A673 (cell line): ENCODE results near the gene CNNM3. TPM values are rescaled to one million over a fixed set of nuclear protein-coding genes. Genes with fewer than 3 reads are reported as not detected.

Source experiments
- Bru-seq: library from RNA; stranded (reverse); fragments of 400-500 nt; gene quantifications from one replicate; lab custom pipeline; 2021; lab: Mats Ljungman, UMichigan
- BruChase-seq, 2 experiments: library from RNA; stranded (reverse); fragments of 400-500 nt; gene quantifications; one replicate each; lab custom pipeline; 2021; lab: Mats Ljungman, UMichigan
- BruUV-seq: library from RNA; stranded (reverse); fragments of 400-500 nt; replicated peaks from 2 replicates; lab custom pipeline; 2021; lab: Mats Ljungman, UMichigan
- CTCF ChIA-PET: fragments of 300-600 bp; sonication (Branson Sonifier 250); formaldehyde crosslinking; loops from one replicate; lab custom pipeline; 2022; ENCODE audit warnings: antibody characterized with exemption; lab: Charles Lee
- POLR2A ChIA-PET: fragments of 300-600 bp; sonication (Branson Sonifier 250); formaldehyde crosslinking; loops from one replicate; lab custom pipeline; 2022; ENCODE audit warnings: antibody characterized with exemption; ENCODE audit not compliant: low non-redundant PET; lab: Charles Lee
- DNase-seq: peaks from one replicate; pipeline ENCODE4 v3.0.0-alpha.2; 2015; ENCODE audit warnings: low spot score
- H3K27ac ChIP-seq: fragments of 200-600 bp; sonication (generic); 2 replicates; pipeline ENCODE4 v1.5.1; 2016; ENCODE audit warnings: mixed run types, low read depth, mild to moderate bottlenecking, mixed read lengths, antibody characterized with exemption, low read length; ENCODE audit not compliant: poor library complexity, severe bottlenecking
- H3K27me3 ChIP-seq: fragments of 200-600 bp; sonication (generic); replicated peaks from 2 replicates; pipeline ENCODE4 v1.6.1; 2017; ENCODE audit warnings: mixed run types, low read depth, mild to moderate bottlenecking, mixed read lengths, antibody characterized with exemption, low read length; ENCODE audit not compliant: insufficient read depth, poor library complexity
- H3K36me3 ChIP-seq: fragments of 200-600 bp; sonication (generic); 2 replicates; pipeline ENCODE4 v1.6.1; 2016; ENCODE audit warnings: mixed run types, mild to moderate bottlenecking, mixed read lengths, antibody characterized with exemption, low read length; ENCODE audit not compliant: insufficient read depth, poor library complexity, severe bottlenecking
- H3K4me1 ChIP-seq: fragments of 200-600 bp; sonication (generic); 2 replicates; pipeline ENCODE4 v1.6.1; 2017; ENCODE audit warnings: mixed run types, mild to moderate bottlenecking, mixed read lengths, antibody characterized with exemption, low read length; ENCODE audit not compliant: insufficient read depth, poor library complexity, severe bottlenecking
- H3K4me3 ChIP-seq: fragments of 200-600 bp; sonication (generic); 2 replicates; pipeline ENCODE4 v1.5.1; 2016; ENCODE audit warnings: low read depth, mixed run types, mild to moderate bottlenecking, mixed read lengths, low read length; ENCODE audit not compliant: poor library complexity, severe bottlenecking
- H3K9me3 ChIP-seq: fragments of 200-600 bp; sonication (generic); 2 replicates; pipeline ENCODE4 v1.6.1; 2016; ENCODE audit warnings: mixed run types, low read depth, mild to moderate bottlenecking, mixed read lengths, antibody characterized with exemption, low read length; ENCODE audit not compliant: poor library complexity, severe bottlenecking
- CTCF ChIP-seq: fragments of 300-800, 200-600 bp; sonication (generic); conservative IDR thresholded peaks from 2 replicates; pipeline ENCODE4 v1.5.1; 2017; ENCODE audit warnings: low read depth, mild to moderate bottlenecking, antibody characterized with exemption, low read length, moderate library complexity, mixed read lengths
- EZH2 ChIP-seq: fragments of 200-600 bp; sonication (generic); IDR thresholded peaks from 2 replicates; pipeline ENCODE4 v1.6.1; 2017; ENCODE audit warnings: borderline replicate concordance, low read depth, mild to moderate bottlenecking, mixed read lengths, antibody characterized with exemption, low read length; ENCODE audit not compliant: poor library complexity, severe bottlenecking
- intact Hi-C: fragments of 100-400 bp; cut with micrococcal nuclease; formaldehyde crosslinking; loops from one replicate; pipeline ENCODE4 v1.10.0; 2022; ENCODE audit not compliant: unreplicated experiment
- long read RNA-seq: library from polyadenylated mRNA; stranded (forward); transcript quantifications from one replicate; pipeline ENCODE4 v2.0.0, GENCODE V29; 2022
- total RNA-seq: library from RNA; stranded (reverse); gene quantifications from 2 replicates; pipeline ENCODE4 v1.2.3, GENCODE V29; 2021

Gene CNNM3
- total RNA-seq, result 20.3 and 20.9 TPM in 2 replicates
- Bru-seq, nascent RNA, result percentile 59 among the genes with signal in this experiment
- BruChase-seq, experiment 1, labeled RNA remaining after a 2-hour chase, result percentile 66 among the genes with signal in this experiment
- percentile 70 among the genes with signal in this experiment for BruChase-seq, experiment 2, labeled RNA remaining after a 6-hour chase
- long read RNA-seq, transcript CNNM3-201 (8 exons, 3,447 nt), result major isoform, 20 of 27 reads
- long read RNA-seq, partial matches to known transcripts, result 2 of 27 reads
- long read RNA-seq, other reads (novel, unspliced or antisense), result 2 of 27 reads

GRCh38 chr2:96816127-96816835 is at the start of gene CNNM3:
Gene CNNM3, plus strand, starts transcription at chr2:96816268. Its CDS starts 10 bp downstream, at chr2:96816278.
- no peaks in the 10 kb centered on the region for H3K27me3 ChIP-seq
- BruUV-seq, result no TSS peak
- no peaks in the 10 kb centered on the region for H3K9me3 ChIP-seq
- DNase-seq, result peak; percentile 97
- TF ChIP-seq EZH2 (no peak), CTCF (peak; percentile 52)
- ChIA-PET POLR2A (interaction anchor here (0.6 kb wide), 1 partner anchor 47 kb away, joined by 13 read pairs; no protein-coding TSS in a partner anchor), CTCF (interaction anchor here (0.6 kb wide), 3 partner anchors 10 to 262 kb away, joined by 4 to 6 read pairs (median 4); no protein-coding TSS in a partner anchor)
- peaks cover 1% of the 10 kb centered on the region for H3K36me3 ChIP-seq
- H3K27ac ChIP-seq, result peak within 1 kb of the TSS; percentile 72
- H3K4me3 ChIP-seq, result peak within 1 kb of the TSS; percentile 83
- H3K4me1 ChIP-seq, result no peaks in the 10 kb centered on the region
- intact Hi-C loops, result loop anchor here (5.0 kb wide), 1 partner anchor 146 kb away; no protein-coding TSS in a partner anchor

GRCh38 chr2:96767135-96767871 is 48.8 kb upstream of the CNNM3 start:
- Histone ChIP-seq H3K9me3 (no peaks in the 10 kb centered on the region), H3K4me1 (peaks cover 8% of the 10 kb centered on the region), H3K4me3 (no peak overlapping the region), H3K36me3 (no peaks in the 10 kb centered on the region), H3K27ac (no peak overlapping the region), H3K27me3 (no peaks in the 10 kb centered on the region)
- BruUV-seq, result no TSS peak
- TF ChIP-seq EZH2 (no peak), CTCF (no peak)
- intact Hi-C loops, result loop anchor here (10.0 kb wide), 1 partner anchor 163 kb away; no protein-coding TSS in a partner anchor
- POLR2A ChIA-PET, result interaction anchor here (0.5 kb wide), 1 partner anchor 89 kb away, joined by 4 read pairs; no protein-coding TSS in a partner anchor
- CTCF ChIA-PET, result no interaction called here
- no peak for DNase-seq

- ChIA-PET POLR2A (interaction anchor here (0.5 kb wide), 1 partner anchor 90 kb away, joined by 4 read pairs; no protein-coding TSS in a partner anchor), CTCF (no interaction called here)
- intact Hi-C loops, result loop anchor here (10.0 kb wide), 1 partner anchor 163 kb away; no protein-coding TSS in a partner anchor
Observed at GRCh38 chr2:96768083-96768561, 47.9 kb upstream of the CNNM3 start.

More at GRCh38 chr2:96768083-96768561, 47.9 kb upstream of the CNNM3 start:
- Histone ChIP-seq H3K36me3 (no peaks in the 10 kb centered on the region), H3K4me3 (no peak overlapping the region), H3K27me3 (no peaks in the 10 kb centered on the region), H3K4me1 (peaks cover 6% of the 10 kb centered on the region), H3K27ac (no peak overlapping the region), H3K9me3 (no peaks in the 10 kb centered on the region)
- BruUV-seq, result no TSS peak
- TF ChIP-seq CTCF (no peak), EZH2 (no peak)
- no peak for DNase-seq
